H1 (cell line): Measurements from ENCODE around the gene WDFY1. TPM values are rescaled to one million over a fixed set of nuclear protein-coding genes. Genes with fewer than 3 reads are reported as not detected.

Experiments
- POU5F1 ChIP-seq: IDR thresholded peaks from 2 replicates; pipeline ENCODE4 v1.6.1; 2011; ENCODE audit warnings: low read depth, mild to moderate bottlenecking, low read length, moderate library complexity
- SUZ12 ChIP-seq: fragments of 200-600 bp; sonication (generic); IDR thresholded peaks from 2 replicates; pipeline ENCODE4 v1.6.1; 2012; ENCODE audit warnings: mild to moderate bottlenecking, inconsistent platforms, low read length, moderate library complexity, mixed read lengths
- polyA plus RNA-seq, 7 experiments: library from polyadenylated mRNA; depleted of rRNA in 3 of 7; stranded (reverse) in 5 of 7; unstranded in 2 of 7; fragments of >200 nt in 5 of 7; fragments of 200-250 nt in 2 of 7; gene quantifications; 1 replicate in 5 of 7; 2 replicates in 1 of 7; 4 replicates in 1 of 7; pipeline versions ENCODE4 v1.2.1 to v1.2.3, GENCODE V29; 2011 to 2013; ENCODE audit warnings: missing spikeins in 2 of 7, mixed read lengths in 2 of 7
- total RNA-seq: library from RNA; stranded (reverse); fragmentation: NEBNext Ultra II Directional; extraction: Animal tissue kit (Norgen Biotek cat#: 25700); gene quantifications from 2 replicates; pipeline ENCODE4 v1.2.1, GENCODE V29; 2021

The WDFY1 gene
- total and polyA plus RNA-seq, 2 of the 8 experiments (the other 6 are each of a cell fraction or from before 2014, with no cell fraction given) = 68.4 to 94.7 TPM

DNA sequence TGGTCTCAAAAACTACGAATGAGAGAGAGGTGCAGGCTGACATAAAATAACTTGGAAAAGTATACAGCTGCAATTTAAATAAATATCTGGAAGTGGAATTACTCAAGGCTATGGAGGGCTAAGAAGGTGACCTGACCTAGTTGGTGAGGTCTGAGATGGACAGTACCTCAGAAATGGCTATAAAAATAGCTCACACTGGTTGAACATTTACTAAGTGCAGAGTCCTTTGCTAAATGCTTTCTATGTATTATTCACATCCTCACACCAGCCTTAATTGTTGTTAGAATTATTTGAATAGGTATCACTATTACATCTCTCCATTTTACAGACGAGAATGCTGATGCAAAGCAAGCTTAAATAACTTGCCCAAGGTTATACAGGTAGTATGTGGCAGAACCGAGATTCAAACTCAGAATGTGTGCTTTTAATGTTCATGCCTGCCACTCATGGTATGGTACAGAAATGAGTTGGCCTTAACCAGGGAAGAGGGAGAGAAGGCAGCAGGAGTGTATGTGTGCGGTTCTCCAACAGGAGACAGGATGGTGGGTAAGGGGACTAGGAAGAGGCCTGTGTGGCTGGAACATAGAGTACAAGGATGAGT is 49.5 kb upstream of the WDFY1 start (continued):
- TF ChIP-seq POU5F1 (no peak), SUZ12 (no peak)
- TF ChIP-seq, all 59 proteins: peak for 0
